ENCODE results near the gene NAPG. TPM values are rescaled to one million over a fixed set of nuclear protein-coding genes. Genes with fewer than 3 reads are reported as not detected.

NAPG gene
- polyA plus RNA-seq (2011; rRNA removed) = 18.3 and 22.1 TPM in 2 replicates
- 4.8 and 4.9 TPM in 2 replicates for polyA plus RNA-seq (2012; cell fraction: cytosol; rRNA removed)
- 3.3 and 6.4 TPM in 2 replicates for polyA plus RNA-seq (2012; cell fraction: nucleus; rRNA removed)
- polyA plus RNA-seq (2017; fragmentation: RNase III; extraction: RNeasy Plus Mini Kit Qiagen cat#74134 plus additional on column Dnase treatment) = 11.2 to 13.1 TPM (median 11.6 TPM) in 3 replicates
- polyA minus RNA-seq (2011; rRNA and poly(A)+ RNA removed) = 8.4 and 11.9 TPM in 2 replicates

DNA sequence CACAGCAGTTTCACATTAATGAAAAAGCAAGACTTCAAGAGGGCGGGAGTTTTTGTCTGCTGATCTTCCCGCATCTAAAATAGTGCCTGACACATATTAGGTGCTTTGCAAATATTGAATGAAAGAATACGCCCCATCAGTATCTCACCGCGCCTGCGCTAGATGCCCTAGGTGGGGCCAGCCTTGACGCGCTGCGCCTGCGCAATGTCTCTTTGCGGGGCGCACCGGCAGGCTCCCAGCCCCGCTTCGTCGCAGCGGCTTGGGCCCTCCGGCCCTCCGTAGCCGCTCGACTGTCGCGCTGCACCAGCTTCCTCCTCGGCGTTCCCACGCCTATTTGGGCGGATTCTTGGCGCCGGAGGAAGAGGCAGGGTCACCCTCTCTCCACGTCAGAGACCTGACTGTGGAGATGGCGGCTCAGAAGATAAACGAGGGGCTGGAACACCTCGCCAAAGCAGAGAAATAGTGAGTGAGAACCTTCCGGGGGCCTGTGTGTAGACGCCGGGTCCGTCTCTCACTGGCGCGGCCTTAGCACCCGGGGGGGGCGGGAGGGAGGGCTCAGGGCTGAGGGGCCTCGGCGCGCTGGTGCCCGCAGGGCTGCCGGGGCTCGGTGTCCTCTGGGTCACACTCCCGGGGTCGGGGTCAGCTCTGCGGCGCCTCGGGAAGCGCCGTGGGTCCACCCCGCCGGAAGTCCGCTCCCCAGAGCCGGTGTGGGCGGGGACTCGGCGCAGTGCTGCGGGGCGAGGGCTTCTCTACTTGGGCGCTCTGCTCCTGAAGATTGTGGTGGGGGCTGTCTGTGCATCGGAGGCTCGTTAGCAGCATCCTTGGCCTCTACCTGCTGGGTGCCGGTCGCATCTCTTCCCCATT, at the start of gene NAPG:
TSS of gene NAPG (plus strand) at position 331 of the 864 bp plus-strand sequence. CDS start at position 407, 76 bp downstream.
- TF ChIP-seq HOXB5 (CRISPR knock-in tag; IDR thresholded peaks at IDR 0.05) = no peak
- TF ChIP-seq, protein P1, sequence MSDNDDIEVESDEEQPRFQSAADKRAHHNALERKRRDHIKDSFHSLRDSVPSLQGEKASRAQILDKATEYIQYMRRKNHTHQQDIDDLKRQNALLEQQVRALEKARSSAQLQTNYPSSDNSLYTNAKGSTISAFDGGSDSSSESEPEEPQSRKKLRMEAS (IDR thresholded peaks at IDR 0.05) = peak; percentile 76
- peak; percentile 50 for TF ChIP-seq POLR2A (IDR thresholded peaks at IDR 0.05; ENCODE audit: low read length)
- TF ChIP-seq CBX8 (IDR thresholded peaks at IDR 0.05) = no peak
- 0 out of 2 replicates have a peak, but pooled peaks have one; percentile 6 for TF ChIP-seq PHF8 (IDR thresholded peaks at IDR 0.05; ENCODE audit: borderline replicate concordance, low read depth)
- TF ChIP-seq EHF (CRISPR knock-in tag; IDR thresholded peaks at IDR 0.05) = no peak
- peak; percentile 39; the same call in 1 of the 2 replicates for TF ChIP-seq MYC (IDR thresholded peaks at IDR 0.05; ENCODE audit: borderline replicate concordance, low read length)
- TF ChIP-seq JUN (IDR thresholded peaks at IDR 0.05) = peak in 1 of 2 experiments; percentile 59; a peak in 2 of 5 replicates
- Histone ChIP-seq H3K4me1 (peaks cover 12% of the 10 kb centered on the region; the same call in 2 of the 3 replicates), H3K9me3 (no peaks in the 10 kb centered on the region), H3K4me2 (peak within 1 kb of the TSS; percentile 74), H3K4me3 (peak within 1 kb of the TSS; percentile 97), H3K27ac (peak within 1 kb of the TSS; percentile 93 to 98)
- 2% methylated on average over 18 of the region's 68 CpGs for WGBS (ENCODE audit: missing lambda C conversion rate)
- ChIA-PET CTCF (no interaction called here), POLR2A (no interaction called here)
- DNase-seq (ENCODE audit: low read depth in 1 of 2, low spot score in 1 of 2) (peak; percentile 83 to 91), ATAC-seq (peak; percentile 95), FAIRE-seq (no peak)

DNA sequence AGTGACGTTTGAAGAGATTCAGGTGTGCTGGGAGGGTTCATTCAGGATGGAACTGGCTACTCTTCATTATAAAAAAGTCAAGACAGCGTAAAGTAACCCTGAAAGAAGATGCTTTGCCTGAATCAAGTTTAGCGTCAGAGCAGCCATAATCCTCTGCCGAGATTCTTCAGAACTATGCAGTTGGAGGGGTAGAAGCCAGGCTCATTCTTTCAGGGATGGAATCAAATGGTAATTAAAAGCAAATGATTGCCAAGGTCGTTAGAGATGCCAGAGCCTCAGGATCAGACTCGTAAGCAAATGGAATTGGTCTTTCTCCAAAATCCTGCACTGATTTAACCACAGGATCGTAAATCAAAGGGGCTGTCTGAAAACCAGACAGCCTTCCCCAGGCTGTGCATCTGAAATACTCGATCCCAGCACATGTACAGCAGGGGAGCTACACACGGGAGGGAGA, 49.5 kb upstream of the NAPG start:
- 25% methylated on average over 9 of the region's 9 CpGs for WGBS (ENCODE audit: missing lambda C conversion rate)
- H3K4me3 ChIP-seq = no peak overlapping the region
- ATAC-seq = no peak
- no peaks in the 10 kb centered on the region for H3K4me1 ChIP-seq
- H3K27ac ChIP-seq = no peak overlapping the region
- no peak overlapping the region for H3K4me2 ChIP-seq
- H3K9me3 ChIP-seq = no peaks in the 10 kb centered on the region
- ChIA-PET POLR2A (no interaction called here), CTCF (no interaction called here)
- no peak for FAIRE-seq
- TF ChIP-seq HDAC2 (IDR thresholded peaks at IDR 0.05) = no peak
- no peak for TF ChIP-seq TFCP2L1 (CRISPR knock-in tag; IDR thresholded peaks at IDR 0.05)
- TF ChIP-seq MAFK (IDR thresholded peaks at IDR 0.05; ENCODE audit: partially characterized antibody) = no peak
- no peak for TF ChIP-seq HOXA7 (CRISPR knock-in tag; IDR thresholded peaks at IDR 0.05)
- TF ChIP-seq CBX8 (IDR thresholded peaks at IDR 0.05) = no peak
- TF ChIP-seq, protein P2, sequence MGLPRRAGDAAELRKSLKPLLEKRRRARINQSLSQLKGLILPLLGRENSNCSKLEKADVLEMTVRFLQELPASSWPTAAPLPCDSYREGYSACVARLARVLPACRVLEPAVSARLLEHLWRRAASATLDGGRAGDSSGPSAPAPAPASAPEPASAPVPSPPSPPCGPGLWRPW (IDR thresholded peaks at IDR 0.05) = no peak
- TF ChIP-seq, protein P3, sequence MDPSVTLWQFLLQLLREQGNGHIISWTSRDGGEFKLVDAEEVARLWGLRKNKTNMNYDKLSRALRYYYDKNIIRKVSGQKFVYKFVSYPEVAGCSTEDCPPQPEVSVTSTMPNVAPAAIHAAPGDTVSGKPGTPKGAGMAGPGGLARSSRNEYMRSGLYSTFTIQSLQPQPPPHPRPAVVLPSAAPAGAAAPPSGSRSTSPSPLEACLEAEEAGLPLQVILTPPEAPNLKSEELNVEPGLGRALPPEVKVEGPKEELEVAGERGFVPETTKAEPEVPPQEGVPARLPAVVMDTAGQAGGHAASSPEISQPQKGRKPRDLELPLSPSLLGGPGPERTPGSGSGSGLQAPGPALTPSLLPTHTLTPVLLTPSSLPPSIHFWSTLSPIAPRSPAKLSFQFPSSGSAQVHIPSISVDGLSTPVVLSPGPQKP (IDR thresholded peaks at IDR 0.05; ENCODE audit: low read depth, low read length) = no peak
- TF ChIP-seq, protein P4, sequence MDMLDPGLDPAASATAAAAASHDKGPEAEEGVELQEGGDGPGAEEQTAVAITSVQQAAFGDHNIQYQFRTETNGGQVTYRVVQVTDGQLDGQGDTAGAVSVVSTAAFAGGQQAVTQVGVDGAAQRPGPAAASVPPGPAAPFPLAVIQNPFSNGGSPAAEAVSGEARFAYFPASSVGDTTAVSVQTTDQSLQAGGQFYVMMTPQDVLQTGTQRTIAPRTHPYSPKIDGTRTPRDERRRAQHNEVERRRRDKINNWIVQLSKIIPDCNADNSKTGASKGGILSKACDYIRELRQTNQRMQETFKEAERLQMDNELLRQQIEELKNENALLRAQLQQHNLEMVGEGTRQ (IDR thresholded peaks at IDR 0.05) = no peak
- TF ChIP-seq RARB (CRISPR knock-in tag; IDR thresholded peaks at IDR 0.05) = no peak
- no peak for TF ChIP-seq FOSB (CRISPR knock-in tag; IDR thresholded peaks at IDR 0.05)
- no peak for DNase-seq (ENCODE audit: low read depth in 1 of 2, low spot score in 1 of 2)

DNA sequence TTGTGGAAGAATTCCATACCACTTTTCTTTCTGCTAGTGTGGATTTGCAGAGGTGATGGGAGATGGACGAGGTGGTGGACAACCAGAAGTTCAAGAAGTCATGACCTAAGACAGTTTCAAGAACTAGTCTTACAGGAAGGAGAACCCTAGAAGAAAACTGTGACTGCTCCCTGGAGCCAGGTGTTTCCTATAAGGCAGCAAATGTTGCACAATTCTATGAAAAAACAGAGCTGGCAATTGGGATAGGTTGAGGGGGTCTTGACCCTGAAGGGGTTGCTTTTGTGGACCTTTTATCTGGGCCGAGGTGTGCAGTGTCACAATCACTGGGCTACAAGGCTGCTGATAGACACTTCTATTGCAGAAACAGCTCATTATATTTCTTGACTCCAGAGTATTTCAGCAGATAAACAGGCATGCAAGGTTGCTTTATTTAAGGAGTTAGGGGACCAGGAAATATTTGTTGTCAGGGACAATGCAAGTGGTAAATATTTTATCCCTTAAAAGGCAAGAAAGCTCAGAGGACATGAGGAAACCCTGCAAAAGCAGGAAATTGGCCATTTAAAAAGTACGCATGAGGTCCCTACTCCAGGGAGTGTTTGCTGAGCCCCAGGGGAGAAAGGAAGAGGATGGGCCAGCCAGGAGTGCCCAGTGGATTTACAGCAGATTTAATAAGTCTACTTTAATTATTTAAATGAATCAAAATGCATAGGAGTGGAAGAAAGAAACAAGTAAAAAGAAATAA, 48.5 kb upstream of the NAPG start:
- no peak for FAIRE-seq
- H3K4me1 ChIP-seq = no peaks in the 10 kb centered on the region
- H3K9me3 ChIP-seq = no peaks in the 10 kb centered on the region
- no peak overlapping the region for H3K4me2 ChIP-seq
- DNase-seq (ENCODE audit: low read depth in 1 of 2, low spot score in 1 of 2) = no peak
- H3K4me3 ChIP-seq = no peak overlapping the region
- POLR2A ChIA-PET = no interaction called here
- CTCF ChIA-PET = no interaction called here
- 25% methylated on average over 3 of the region's 3 CpGs for WGBS (ENCODE audit: missing lambda C conversion rate)
- no peak for TF ChIP-seq HDAC2 (IDR thresholded peaks at IDR 0.05)
- no peak for ATAC-seq
- H3K27ac ChIP-seq = no peak overlapping the region

All from A549 (cell line).